KOPT-K1 (cell line): ENCODE measurements around the gene CSNK1A1.

Source experiments
- H3K27ac ChIP-seq: fragments of 200-600 bp; sonication (generic); 2 replicates; pipeline ENCODE4 v1.5.1; 2016; ENCODE audit warnings: antibody characterized with exemption, mild to moderate bottlenecking, low read depth, low read length; ENCODE audit not compliant: poor library complexity, severe bottlenecking
- H3K36me3 ChIP-seq: fragments of 200-600 bp; sonication (generic); 2 replicates; pipeline ENCODE4 v1.5.1; 2017; ENCODE audit warnings: antibody characterized with exemption, mild to moderate bottlenecking, low read length, moderate library complexity; ENCODE audit not compliant: insufficient read depth
- H3K9me3 ChIP-seq: fragments of 200-600 bp; sonication (generic); 2 replicates; pipeline ENCODE4 v1.5.1; 2017; ENCODE audit warnings: antibody characterized with exemption, low read length, mild to moderate bottlenecking; ENCODE audit not compliant: insufficient read depth, poor library complexity, severe bottlenecking

CSNK1A1 gene

DNA sequence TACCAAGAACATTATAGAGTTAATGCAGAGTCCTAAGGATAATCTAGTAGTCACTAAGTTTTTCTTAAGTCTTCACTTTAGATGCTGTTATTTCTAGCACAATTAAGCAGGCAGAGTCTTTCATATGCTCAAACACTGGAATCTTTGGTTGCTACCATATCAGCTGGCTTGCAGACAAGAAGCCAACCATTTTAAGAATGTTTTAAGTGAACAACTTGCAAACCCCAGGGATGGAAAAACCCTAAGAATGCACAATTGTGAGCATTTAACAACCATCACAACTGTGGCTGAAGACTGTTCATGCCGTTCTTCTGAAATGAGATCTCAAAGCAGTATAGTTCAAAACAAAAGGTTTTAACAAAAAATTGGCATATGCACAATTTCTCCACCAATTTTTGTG is 55.1 kb downstream of the CSNK1A1 start:
- H3K27ac ChIP-seq, result no peak overlapping the region
- H3K36me3 ChIP-seq, result peaks cover 88% of the 10 kb centered on the region
- H3K9me3 ChIP-seq, result no peaks in the 10 kb centered on the region

DNA sequence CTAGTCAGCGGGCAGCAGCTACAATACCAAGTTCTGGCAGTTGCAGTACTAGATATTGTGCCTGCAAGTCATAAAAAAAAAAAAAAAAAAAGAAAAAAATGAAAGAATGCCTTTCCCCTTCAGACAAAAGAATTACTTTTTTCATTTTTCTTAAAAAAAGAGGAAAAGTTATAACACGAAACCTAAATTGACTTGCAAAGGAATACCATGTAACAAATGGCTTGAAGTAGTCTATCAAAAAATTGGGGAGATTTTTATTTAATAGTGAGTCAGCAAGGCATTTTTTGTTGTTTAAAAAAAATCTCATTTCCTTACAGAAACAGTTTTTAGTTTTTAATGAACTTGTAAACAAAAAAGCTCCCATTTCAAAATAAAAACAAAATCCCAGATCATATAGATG is 55.6 kb downstream of the CSNK1A1 start:
- no peaks in the 10 kb centered on the region for H3K9me3 ChIP-seq
- H3K27ac ChIP-seq, result no peak overlapping the region
- H3K36me3 ChIP-seq, result peaks cover 83% of the 10 kb centered on the region

DNA sequence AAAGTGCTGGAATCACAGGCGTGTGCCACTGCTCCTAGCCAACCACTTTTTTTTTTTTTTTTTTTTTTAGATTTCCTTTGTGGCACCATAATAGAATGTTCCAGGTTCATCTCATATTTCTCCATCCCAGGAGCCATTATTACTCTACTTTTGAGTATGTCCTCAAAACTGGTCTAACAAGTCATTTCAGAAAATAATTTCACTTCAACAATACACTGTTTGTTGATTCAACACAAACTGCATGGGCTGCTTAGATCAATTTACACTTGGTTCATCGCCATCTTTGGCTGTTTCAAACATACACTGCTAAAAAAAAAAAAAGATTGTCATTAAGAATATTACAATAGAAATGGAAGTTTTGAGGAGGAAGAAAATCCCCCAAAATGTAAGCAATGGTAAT is 57.9 kb downstream of the CSNK1A1 start:
- Histone ChIP-seq H3K27ac (no peak overlapping the region), H3K36me3 (peaks cover 59% of the 10 kb centered on the region), H3K9me3 (no peaks in the 10 kb centered on the region)

DNA sequence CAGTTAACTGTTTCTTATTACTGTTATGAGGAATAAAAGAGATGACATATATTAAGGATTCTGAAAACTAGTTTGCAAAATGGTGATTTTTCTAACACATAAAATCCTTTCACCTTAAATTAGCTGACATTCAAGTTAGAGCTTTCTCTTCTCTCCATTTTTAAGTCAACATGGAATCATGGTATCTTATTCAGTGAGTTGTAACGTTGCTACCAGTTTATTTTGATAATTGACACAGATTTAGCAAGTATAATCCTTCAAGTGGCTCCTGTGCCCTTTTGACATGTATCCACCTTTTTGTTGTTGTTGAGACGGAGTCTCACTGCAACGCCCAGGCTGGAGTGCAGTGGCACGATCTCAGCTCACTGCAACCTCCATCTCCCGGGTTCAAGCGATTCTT is 58.5 kb downstream of the CSNK1A1 start:
- Histone ChIP-seq H3K36me3 (peaks cover 54% of the 10 kb centered on the region), H3K9me3 (no peaks in the 10 kb centered on the region), H3K27ac (no peak overlapping the region)

DNA sequence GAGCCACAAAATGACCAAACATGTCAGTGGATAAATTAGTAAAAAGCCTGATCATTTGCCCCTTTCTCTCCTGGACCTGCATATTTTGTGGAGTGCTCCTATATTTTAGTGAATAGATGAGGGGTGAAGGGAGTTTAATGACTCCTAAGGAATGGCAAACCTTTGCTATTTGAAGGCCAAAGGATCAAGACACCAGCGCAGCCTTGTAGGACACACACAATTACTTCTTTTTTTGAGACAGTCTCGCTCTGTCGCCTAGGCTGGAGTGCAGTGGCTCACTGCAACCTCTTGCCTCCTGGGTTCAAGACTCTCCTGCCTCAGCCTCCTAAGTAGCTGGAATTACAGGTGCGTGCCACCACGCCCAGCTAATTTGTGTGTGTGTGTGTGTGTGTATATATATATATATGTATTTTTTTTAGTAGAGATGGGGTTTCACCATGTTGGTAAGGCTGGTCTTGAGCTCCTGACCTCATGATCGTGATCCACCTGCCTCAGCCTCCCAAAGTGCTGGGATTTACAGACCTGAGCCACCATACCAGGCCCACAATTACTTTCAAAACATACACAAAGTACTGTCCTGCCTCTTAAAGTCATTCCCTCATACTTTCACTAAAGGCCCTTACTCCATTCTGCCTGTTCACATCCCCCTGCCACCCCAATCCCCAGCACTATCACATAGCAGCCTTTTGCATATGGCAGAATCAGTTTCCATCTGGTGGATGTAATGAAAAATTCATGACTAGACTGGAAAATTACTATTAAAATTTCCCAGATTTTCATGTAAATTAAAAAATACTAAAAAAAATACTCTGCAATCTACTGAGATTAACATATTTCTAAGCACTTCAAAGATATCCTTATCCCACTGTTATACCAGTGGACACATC is 60.4 kb downstream of the CSNK1A1 start:
- Histone ChIP-seq H3K27ac (no peak overlapping the region), H3K36me3 (peaks cover 35% of the 10 kb centered on the region), H3K9me3 (no peaks in the 10 kb centered on the region)

DNA sequence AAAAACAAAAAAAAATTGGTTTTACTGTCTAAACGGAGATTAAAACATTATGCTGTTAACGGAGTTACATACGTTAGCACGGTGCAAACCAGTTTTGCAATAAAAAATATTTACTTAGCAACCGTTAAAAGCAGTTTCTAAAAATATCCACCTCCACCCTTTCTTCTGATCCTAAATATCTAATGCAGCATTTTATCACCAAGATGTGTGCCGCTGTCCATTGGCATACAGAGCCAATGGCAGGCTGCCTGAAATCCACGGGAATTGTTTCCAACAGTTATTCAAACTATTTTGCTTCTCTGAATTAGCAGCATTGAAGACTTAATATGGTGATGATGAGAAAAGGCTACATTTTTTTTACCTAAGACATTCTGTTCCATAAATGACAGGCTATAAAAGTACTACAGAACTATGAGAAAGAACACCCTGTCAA is 61.6 kb downstream of the CSNK1A1 start:
- Histone ChIP-seq H3K27ac (no peak overlapping the region), H3K36me3 (peaks cover 22% of the 10 kb centered on the region), H3K9me3 (no peaks in the 10 kb centered on the region)

DNA sequence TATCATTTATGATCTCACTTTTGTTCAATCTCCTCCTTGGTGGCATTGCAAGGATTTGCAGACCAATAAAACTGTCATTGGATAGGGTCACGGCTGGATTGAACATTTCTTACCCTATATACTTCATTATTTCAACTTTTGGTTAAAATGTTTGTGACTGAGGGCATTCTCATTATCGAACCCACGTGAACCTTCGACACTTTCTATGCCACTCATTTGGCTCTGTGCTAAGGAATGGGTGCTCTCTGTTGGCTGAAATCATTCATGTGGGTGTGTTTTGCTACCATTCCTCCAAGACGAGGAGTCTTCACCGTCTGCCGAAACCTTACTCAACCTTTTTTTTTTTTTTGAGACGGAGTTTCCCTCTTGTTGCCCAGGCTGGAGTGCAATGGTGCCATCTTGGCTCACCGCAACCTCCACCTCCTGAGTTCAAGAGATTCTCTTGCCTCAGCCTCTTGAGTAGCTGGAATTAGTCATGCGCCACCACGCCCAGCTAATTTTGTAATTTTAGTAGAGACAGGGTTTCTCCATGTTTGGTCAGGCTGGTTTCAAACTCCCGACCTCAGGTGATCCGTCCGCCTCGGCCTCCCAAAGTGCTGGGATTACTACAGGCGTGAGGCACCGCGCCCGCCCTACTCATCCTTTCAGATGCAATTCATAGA is 62.5 kb downstream of the CSNK1A1 start:
- no peaks in the 10 kb centered on the region for H3K9me3 ChIP-seq
- H3K36me3 ChIP-seq, result peaks cover 14% of the 10 kb centered on the region
- no peak overlapping the region for H3K27ac ChIP-seq

DNA sequence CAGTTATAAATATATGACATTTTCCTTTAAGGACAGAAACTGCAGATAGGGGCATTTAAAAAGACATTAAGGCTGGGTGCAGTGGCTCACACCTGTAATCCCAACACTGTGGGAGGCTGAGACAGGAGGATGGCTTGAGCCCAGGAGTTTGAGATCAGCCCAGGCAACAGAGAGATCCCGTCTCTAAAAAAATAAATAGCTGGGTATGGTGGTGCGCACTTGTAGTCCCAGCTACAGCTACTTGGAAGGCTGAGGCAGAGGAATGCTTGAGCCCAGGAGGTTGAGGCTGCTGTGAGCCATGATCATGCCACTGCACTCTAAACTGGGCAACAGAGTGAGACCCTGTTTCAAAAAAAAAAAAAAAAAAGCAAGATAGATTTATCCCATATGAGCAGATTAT is 63.6 kb downstream of the CSNK1A1 start:
- Histone ChIP-seq H3K27ac (no peak overlapping the region), H3K36me3 (peaks cover 3% of the 10 kb centered on the region), H3K9me3 (no peaks in the 10 kb centered on the region)

DNA sequence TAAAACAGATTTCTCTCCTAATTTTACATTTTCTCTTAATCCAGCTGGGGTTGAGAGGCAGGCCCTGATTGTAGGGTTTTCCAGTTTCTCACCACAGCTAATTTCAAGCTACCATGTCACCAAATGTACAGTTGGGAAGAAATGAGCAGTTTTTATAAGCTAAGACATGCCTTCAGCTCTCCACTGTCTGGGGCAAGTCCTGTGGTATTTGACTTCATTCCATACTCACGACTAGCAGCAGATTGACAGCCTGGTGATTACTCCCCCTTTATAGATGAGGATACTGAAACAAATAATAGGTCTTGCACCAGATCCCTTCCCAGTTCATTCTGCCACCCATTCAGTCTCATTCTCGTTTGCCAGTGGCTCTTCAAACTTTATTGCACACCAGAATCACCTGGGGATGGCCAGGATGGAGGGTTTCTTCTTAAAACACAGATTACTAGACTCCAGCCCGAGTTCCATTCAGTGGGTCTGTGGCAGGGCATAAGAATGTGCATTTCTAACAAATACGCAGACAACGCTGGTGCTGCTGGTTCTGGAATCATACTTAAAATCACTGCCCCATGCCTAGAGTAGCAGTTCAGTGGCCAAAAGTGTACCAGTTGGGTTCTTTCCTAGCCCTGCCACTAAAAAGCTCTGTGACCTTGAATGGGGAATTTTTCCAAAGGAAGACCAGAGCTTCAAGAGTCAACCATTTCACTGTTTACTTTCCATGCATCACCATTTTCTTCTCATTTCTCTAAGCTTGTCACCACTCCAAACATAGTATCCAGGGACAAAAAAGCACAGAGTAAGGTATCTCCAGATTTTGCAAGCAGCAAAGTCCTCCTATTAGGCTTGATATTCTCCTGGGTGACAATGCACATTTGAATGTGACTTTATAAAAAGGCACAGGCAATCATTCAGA is 64.3 kb downstream of the CSNK1A1 start:
- H3K36me3 ChIP-seq, result no peaks in the 10 kb centered on the region
- no peak overlapping the region for H3K27ac ChIP-seq
- H3K9me3 ChIP-seq, result no peaks in the 10 kb centered on the region

DNA sequence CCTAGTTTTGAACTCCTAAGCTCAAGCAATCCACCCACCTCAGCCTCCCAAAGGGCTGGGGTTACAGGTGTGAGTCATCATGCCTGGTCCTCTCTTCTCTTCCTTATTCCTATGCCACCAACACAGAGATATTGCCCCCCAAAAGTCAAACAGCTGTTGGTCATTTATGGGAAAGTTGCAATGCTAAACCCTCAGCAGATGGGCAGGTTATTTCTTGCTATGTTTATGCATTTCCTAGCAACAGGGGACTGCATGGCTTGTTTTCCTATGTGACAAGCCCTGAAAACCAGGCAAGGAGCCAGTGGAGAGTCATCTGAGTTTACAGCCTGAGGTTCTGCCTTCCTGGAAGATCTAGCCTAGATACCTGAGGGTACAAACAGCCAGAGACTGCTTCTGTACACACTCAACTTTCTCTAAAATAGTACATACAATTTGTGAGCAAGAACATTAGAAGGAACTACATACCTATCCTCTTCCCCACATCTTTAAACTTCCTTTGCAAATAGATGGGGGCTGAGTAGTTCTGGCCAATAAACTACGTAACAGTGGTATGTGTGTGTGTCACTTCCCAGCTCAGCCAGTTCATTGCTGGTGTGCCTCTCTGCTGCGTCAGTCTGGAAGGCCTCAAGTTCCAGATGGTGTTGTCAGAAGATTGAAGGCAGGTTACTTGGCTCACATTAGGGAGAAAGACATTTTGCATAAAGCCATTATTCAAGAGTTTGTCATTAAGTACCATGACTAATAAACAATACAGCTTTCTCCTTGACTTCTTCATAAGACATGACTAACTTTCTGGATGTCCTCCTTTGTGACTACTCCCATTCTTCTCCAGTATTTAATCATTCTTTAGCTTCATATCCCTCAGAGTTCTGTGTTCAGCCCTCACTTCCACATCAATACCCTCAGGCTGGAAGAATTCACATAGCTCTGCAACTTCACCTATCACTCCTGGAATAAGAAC is 65.3 kb downstream of the CSNK1A1 start:
- H3K9me3 ChIP-seq, result no peaks in the 10 kb centered on the region
- H3K36me3 ChIP-seq, result no peaks in the 10 kb centered on the region
- no peak overlapping the region for H3K27ac ChIP-seq

DNA sequence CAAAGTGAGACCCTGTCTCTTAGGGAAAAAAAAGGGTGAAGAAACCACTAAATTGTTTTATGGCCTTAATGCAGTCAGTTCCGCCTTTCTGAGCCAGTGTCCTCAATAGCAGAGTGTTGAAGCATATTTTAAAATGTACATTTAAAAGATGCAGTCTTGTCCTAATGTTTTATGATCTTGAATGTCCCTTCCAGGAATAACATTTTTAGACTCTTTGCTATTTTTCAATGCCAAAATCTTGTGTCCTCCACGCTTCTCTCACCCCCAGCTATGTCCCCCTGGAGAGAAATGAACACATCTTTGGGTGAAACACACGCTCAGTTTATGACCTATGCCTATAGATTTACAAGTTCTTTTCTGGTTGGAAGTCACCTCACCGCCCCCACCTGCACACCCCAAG is 69.8 kb downstream of the CSNK1A1 start:
- H3K9me3 ChIP-seq, result no peaks in the 10 kb centered on the region
- no peak overlapping the region for H3K27ac ChIP-seq
- H3K36me3 ChIP-seq, result no peaks in the 10 kb centered on the region

DNA sequence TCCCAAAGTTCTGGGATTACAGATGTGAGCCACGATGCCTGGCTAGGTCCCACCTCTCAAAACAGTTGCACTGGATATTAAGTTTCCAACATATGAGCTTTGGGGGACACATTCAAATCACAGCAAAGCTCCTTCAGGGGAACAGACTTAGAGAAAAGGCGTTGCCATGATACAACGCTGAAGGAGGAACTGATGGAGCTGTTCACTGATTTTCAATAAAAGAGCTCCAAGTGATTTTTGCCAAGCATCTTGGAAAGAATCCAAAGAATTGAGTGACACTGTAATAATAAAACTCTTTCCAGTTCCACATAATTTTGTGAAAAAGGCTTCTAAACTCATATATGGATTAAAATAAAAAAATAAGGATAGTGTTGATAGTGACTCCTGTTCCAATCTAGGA is 72.5 kb downstream of the CSNK1A1 start:
- Histone ChIP-seq H3K9me3 (no peaks in the 10 kb centered on the region), H3K27ac (no peak overlapping the region), H3K36me3 (no peaks in the 10 kb centered on the region)

DNA sequence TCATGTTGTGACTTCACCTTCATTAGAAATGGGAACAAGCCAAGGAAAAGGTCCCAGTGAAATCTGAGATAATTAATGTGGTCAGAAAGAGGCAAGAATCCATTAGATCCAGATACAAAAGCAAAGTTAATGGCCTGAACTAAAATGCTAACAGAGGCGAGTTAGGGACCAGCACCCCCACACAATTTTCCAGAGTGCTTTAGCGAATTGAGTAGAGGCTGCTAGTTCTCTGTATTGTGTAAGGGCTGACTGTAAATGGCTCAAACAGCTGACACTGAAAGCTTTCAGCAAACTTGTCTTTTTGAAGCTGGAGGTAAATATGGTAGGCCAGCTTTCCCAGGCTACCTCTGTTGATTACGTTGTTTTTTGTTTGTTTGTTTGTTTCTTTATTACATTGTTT is 75.5 kb downstream of the CSNK1A1 start:
- Histone ChIP-seq H3K27ac (no peak overlapping the region), H3K9me3 (no peaks in the 10 kb centered on the region), H3K36me3 (no peaks in the 10 kb centered on the region)

DNA sequence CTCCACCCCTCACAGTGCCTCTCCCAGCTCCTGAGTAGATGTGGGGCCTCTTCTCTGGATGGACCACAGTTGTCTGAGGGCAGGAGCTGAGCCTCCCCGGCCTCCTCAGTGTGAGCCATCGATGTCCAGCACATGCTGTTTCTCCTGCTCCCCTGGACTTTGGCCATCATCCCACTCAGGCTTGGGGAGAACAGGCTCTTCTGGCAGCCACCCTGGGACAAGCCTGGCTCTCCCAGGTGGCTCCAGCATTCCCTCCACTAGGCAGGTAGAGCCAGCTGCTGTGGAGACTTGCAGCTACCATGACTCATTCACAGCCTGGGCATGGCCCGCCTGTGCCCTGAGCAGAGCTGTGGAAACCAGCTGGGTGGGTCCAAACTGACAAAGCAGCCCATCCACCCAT is 77.0 kb downstream of the CSNK1A1 start:
- H3K9me3 ChIP-seq, result no peaks in the 10 kb centered on the region
- no peaks in the 10 kb centered on the region for H3K36me3 ChIP-seq
- H3K27ac ChIP-seq, result no peak overlapping the region
